Mucosa of descending colon (tissue), 3 donors: ENCODE data around the gene GPR21. TPM values are rescaled to one million over a fixed set of nuclear protein-coding genes. Genes with fewer than 3 reads are reported as not detected.

ENCODE experiments used
- total RNA-seq, 3 donors: library from RNA; stranded (reverse); fragmentation: NEBNext Ultra II Directional in 2 of 3; extraction: Animal tissue kit (Norgen Biotek cat#: 25700) in 2 of 3; gene quantifications; one replicate each; pipeline versions ENCODE4 v1.2.1 to v1.2.4, GENCODE V29; 2021 to 2023
- donor health status: DM: no; HTN: no; CAD: no; lungs with moderate emphysema.
- donor health status: DM: no; HTN: no; CAD: no.
- donor health status: DM: no; HTN: yes; CAD: no.

The GPR21 gene
- total RNA-seq, 3 donors from 2014 or later, result 0.64 to 3.2 (median 2.6) TPM

Other genes starting within 250 kb of the GPR21 start
- not detected for gene OR5C1, start 244.7 kb upstream of the GPR21 start, total RNA-seq
- gene OR1K1, start 233.5 kb upstream of the GPR21 start, total RNA-seq, result not detected
- 10 to 100 TPM; 15.0 to 18.4 (median 17.4) TPM for gene PDCL, start 205.1 kb upstream of the GPR21 start, total RNA-seq
- 10 to 100 TPM; 32.0 to 56.3 (median 33.0) TPM for gene RC3H2, start 128.3 kb upstream of the GPR21 start, total RNA-seq
- gene ZBTB6, start 120.3 kb upstream of the GPR21 start, total RNA-seq, result 1 to 10 TPM; 6.5 to 8.0 (median 7.9) TPM
- gene ZBTB26, start 102.2 kb upstream of the GPR21 start, total RNA-seq, result 10 to 100 TPM in 1 of 3 donors, 1 to 10 TPM in 2; 5.0 to 11.2 (median 5.1) TPM
- gene RABGAP1, start 92.6 kb upstream of the GPR21 start, total RNA-seq, result 100 to 1,000 TPM in 1 of 3 donors, 10 to 100 TPM in 2; 54.5 to 130 (median 55.9) TPM
- 10 to 100 TPM; 39.8 to 45.0 (median 44.2) TPM for gene STRBP, start 234.9 kb downstream of the GPR21 start, total RNA-seq